Stimulated activated CD4-positive, alpha-beta T cell treated with anti-CD3 and anti-CD28 coated beads, TNF-alpha, amount 100 ng/mL, for 24 hours (primary cell): ENCODE measurements around the gene TERC.

ENCODE experiments used
- DNase-seq, 3 experiments: peaks; one replicate each; pipeline ENCODE4 v3.0.0-alpha.2; 2020; ENCODE audit warnings: low read depth in 3 of 3

TERC gene

DNA sequence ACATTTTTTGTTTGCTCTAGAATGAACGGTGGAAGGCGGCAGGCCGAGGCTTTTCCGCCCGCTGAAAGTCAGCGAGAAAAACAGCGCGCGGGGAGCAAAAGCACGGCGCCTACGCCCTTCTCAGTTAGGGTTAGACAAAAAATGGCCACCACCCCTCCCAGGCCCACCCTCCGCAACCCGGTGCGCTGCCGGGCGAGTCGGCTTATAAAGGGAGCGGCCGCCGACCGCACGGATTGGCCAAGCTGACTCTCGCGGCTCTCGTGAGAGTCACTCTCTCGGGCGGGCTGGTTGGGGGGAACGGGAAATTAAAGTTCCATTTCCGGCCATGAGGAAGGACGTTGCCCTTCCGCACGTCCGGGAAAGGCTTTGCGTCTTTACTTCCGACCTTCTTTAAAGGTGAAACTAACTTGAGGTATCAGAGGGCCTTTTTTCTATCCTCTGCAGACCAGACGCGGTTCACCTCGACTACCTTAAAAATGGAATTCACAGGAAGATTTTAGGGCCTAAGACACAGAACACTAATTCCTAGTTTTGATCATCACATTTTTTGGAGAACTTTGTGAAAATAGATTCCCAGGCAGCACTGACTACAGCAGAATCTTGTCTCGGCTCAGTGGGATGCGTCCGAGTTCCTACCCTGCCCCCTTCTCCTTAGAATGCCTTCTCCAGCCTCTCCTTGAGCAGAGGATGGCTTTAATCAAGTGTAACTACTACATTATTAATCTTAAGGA lies at the start of gene TERC:
TSS of gene TERC (minus strand) at position 179 of the 731 bp plus-strand sequence.
- peak; percentile 82 to 90 (median 86) for DNase-seq

DNA sequence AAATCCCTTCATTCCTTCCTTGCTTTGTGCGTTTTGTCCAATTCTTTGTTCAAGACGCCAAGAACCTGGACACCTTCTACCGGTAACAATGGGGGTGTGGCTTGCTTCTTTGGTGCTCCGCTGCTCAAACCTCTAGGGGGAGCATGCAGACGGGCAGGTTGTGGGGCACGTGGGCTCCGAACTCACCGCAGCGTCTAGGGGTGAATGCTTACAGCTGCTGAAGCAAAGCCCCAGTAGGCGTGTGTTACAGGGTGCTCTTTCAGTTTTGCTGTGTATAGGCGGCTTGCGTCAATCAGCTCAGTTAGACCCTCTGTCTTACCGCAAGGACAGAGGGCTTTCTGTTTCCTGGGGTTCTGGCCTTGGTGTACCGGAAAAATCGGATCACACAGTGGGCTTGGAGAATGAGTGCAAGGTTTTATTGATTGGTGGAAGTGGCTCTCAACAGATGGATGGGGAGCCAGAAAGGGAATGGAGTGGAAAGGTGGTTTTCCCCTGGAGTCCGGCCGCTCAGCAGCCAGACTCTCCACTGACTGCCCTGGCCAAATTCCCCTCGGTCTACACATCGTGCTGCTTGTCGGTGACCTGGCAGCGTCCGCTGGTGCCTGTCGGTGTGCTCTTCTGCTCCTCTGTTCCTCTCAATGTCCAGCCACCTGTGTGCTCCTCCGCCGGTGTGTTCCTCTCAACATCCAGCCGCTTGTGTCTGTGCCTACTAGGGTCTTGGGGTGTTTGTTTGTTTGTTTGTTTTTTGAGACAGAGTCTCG lies 49.1 kb upstream of the TERC start:
- DNase-seq, result peak; percentile 45 to 70 (median 45)

DNA sequence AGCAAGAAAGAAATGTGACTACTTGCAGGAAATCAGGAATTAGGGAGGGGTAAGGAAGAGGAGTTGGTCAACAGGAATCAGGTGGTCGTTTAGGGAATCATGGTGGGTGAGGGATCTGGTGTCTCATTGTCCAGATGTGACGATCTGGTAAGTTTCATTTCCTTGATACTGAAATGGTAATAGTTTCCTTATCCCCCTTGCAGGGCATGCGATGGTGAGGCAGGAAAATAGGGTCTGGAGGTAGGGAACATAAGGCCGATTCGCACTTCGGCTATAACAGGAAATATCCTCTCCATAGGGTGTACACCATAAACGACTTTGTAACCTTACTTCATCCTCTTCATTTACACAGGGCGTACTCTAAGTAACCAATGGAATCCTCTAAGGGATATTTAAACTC lies 48.4 kb upstream of the TERC start:
- DNase-seq, result no peak

DNA sequence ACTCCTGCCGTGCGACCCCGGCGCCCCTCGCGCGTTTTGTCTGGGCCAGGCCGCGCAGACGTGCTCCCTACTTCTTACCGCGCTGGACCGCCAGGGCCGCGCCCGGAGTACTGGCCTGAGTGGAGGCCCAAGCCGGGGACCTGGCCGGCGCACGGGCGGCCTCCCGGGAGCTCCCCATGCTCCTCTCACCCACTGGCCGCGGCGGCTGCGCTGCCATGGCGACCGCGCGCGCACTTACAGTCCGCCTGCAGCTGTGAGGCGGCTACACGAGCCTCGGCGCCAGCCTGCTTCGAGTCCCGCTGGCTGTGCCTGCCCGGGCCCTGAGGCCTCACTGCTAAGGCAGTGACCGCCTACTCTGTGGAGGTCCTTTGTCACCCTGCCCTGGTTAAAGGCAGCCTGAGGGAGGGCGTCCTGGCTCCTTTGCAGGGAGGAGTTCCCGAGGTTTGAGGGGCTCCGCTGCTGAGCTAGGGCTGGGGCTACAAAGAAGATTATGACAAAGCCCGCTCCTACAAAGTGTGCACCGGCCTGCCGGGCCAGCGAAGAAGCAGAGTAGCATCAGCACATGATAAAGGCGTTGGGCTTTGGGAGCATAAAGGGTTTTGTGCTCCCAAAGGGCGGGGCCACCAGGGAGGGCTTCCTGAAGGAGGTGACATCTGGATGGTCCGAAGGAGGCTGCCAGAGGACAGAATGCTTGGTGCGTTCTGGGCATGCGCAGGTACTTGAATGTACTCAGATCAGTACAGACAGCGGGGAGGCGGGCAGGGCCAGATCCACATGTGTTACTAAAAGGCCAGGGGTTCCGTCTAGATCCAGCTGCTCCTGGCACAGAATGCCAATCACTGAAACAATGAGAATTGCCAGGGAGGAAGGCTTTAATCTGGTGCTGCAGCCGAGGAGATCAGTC lies 47.7 kb upstream of the TERC start, which contains the start of the genes LRRC34 and LRRIQ4:
TSS of gene LRRC34 (minus strand) at position 573 of the 904 bp plus-strand sequence. CDS start at position 217, 356 bp downstream.
TSS of gene LRRIQ4 (plus strand) at position 539 of the 904 bp plus-strand sequence. CDS start 9,052 bp downstream, outside the sequence.
- peak; percentile 34 to 75 (median 42) for DNase-seq

DNA sequence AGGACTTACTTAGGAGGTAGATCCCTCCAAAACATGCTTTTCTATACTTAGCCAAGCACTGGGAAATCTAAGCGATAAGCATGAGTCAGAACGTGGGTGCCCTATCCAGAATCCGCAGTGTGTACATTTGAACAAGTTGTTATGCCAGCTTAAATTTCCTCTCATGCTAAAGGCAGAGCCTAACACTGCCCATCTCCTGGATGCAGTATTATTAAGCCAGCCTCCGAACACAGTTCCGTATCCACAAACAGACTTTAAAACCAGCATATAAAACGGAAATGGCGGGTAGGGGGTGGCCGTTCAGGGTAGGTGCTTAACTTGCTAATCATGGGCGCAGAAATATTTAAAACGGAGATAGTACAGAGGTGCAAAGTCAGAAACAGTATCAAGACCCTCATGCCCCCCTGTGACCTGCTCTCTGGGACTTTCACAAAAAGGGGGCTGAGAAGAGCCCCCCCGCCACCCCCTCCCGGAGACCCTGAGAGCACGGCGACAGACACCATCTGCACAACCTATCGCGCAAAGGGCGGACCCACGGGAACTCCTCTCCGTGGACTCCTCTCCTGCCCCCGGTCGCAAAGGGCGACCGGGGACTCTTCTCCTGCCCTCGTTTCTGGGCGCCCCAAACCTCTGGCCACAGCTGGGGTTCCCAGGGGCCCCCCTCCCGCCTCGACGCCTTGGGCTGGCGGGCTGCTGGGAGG lies 46.9 kb upstream of the TERC start:
- DNase-seq, result no peak

DNA sequence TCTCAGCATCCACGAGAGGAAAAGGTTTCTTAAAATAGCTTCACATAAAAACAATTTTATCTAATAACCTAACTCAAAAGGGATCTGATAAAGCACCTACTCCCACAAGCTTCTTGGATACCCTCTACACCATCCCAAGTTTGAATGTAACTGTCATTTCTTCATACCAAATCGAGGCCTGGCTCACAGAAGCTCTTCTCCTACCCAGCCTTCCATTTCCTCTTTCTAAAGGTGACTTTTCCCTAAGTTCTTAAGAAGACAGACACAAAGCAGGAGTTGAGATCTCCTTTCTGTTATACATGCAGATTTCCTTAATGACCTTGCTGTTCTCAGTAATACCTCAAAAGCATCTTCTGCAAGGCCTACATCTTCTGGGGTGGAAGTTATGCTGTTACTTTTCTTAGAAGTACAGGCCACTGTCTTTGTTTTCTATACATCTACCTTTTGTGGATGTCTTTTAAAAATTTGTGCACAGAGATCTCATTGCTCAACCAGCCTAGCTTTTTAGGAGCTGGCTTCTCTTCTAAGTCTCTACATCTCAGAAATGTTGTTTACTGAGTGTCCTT lies 44.5 kb upstream of the TERC start:
- DNase-seq, result no peak

DNA sequence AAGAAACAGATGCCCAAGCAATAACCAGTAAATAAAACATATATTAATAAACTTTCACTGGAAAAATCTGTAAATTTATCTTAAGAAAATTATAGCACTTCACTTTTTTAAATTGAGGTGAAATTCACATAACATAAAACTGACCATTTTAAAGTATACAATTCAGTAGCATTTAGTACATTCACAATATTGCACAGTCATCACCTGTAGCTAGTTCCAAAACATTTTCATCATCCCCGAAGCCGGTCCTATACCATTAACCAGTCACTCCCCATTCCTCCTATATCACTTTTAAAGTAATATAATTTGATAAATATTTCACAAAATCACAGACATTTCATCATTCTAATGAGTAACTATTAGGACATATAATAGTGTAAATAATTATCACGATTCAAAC lies 39.8 kb upstream of the TERC start:
- DNase-seq, result no peak

DNA sequence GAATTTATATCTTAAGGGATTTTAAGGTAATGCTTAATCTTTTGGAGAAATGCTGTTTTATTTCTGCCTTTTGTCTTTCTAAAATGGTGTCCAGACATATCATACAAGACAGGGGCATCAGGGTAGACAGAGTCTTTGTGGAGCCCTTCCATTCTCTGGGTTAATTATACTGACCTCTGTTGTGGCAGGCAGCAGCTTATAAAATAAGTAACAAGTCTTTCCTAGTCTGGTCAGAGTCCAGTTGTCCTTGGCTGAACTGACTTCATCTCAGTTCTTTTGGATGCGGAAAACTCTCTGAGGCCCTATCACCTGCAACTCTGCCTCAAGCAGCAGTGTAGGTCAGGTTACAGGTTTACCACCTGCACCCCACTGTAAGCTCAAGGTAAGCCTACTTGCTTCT lies 27.5 kb upstream of the TERC start:
- no peak for DNase-seq

DNA sequence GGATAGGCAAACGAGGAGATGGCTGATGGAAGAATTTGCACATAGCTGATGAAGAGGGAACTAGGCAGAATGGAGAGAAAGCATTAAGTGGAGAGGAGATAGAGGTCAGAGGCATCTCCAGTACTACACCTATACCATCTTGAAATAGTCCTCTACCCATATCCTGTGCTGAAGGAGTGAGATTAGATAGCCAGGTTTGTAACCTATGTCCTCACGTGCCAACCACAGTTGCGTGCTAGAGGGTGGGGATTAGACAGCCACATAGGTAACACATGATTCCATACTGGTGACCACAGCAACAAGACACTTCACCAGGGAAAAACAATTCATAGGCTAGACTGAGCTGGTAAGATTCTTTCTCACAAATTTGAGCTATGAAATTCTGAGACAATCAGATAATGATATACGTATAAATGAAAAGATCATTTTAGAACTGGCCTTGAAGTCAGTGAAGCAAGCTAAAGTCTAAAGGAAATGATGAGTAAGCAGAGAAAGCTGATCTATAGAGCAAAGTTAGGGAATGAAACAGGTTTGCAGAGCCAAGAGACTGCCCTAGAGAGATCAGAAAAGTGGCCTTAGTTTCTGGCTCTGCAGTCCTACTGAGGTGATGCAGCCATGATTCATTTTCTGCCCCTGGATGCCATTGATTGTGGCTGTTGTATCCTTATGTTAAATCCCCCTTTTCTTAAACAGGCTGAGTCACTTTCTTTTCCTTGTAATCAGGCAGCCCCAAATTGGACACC lies 26.0 kb upstream of the TERC start:
- DNase-seq, result no peak

DNA sequence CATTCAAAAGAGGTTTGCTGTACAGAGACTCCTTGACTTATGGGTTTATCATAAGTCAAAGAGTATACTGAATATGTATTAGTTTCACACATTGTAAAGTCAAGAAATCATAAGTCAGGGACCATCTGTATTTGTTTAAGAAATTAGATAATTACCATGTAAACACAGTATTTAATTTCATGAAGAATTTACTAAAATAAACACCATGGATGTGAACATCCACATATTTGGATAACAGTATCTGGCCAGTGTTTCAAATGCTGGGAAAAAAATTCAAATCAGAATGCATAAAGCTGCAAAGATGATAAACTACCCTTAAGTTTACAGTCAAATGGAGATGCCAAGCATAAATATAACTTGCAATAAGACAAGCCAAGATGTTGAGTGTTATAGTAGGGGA lies 25.4 kb upstream of the TERC start:
- DNase-seq, result no peak

DNA sequence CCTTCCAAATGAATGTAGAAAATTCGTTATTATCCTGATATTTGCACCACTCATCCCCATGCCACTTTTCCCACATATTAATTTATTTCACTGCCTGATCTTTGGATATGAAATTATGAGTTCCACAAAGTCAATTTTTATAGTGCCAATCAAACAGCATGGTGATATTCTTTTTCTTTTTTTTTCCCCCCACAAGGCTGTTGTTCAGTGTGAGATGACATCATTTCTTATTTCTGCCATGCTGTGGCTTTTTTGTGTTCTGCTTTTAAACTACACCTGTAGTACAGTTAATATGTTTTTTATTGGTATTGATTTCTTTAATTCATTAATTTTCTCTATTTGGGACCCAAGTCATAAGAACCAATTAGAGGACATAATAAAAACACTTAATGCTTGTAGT lies 22.9 kb upstream of the TERC start:
- DNase-seq, result no peak

DNA sequence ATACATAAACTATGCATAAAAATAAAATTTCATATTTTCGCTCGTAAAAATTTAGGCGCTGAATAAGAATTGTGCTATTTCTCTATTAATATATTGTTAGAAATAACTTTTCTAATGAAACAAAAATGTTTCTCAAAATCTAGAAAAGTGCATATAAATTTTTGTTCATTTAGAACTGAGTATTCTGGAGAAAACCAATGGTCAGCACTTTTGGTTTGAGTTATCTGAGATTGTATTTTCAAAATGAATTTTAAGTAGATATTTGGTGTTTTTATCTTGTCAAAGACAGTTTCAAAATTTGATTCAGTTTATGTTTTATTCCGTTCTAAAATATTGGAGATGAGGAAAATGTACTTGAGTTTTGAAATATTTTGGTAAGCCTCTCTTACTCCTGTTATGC lies 22.3 kb upstream of the TERC start:
- DNase-seq, result no peak

DNA sequence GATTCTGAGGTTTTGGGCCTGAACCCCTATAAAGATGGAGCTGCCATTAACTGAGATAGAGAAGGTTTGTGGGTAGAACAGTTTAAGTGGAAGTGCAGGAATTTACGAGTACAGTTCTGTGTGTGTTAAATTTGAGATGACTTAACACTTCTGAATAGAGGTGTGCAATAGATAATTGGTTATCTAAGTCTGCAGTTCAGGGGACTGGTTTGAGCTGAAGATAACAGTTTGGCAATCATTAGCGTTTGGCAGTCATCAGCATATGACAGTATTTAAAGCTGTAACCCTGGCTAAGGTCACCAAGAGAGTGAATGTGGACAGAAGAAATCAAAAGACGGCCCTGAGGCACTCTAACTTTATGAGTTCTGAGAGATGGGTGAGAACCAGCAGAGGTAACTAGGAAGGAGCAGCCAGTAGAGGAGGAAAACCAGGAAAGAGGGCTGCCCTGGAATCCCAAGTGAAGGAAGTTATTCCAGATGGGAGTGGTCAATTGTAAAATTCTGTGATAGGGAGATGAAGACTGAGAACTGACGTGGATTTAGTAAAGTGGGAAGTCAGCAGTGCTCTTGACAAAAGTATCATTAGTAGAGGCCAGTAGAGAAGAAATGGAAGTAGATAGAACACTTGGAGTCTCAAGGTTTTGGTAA lies 16.5 kb upstream of the TERC start:
- no peak for DNase-seq

DNA sequence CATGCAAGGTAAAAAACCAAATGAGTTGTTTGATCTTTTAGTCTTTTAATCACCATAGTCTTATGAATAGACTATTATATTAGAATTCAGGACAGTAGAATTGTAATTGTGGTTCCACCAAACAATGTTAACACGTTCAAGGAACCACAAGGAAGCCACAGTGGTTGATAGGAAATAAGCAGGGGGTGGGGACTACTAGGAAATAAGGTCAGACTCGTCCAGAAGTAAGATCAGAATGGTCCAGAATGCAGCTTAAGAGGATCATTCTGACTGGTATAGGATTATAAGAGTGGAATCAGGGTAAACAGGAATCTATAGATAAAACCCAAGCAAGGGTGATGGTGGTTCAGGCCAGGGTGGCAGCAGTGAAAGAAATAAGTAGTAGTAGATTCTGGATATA lies 15.9 kb upstream of the TERC start:
- no peak for DNase-seq

DNA sequence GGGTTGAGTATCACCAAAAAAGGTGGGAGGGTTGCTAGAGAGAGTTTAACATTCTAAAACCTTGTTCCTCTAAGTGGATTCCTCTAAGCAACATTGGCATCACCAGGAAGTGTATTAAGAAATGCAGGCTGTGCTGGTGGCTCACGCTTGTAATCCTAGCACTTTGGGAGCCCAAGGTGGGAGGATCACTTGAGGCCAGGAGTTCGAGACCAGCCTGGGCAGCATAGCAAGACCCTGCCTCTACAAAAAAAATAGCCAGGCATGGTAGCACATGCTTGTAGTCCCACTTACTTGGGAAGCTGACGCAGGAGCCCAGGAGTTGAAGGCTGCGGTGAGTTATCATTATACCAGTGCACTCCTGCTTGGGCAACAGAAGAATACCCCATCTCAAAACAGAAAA lies 13.0 kb upstream of the TERC start:
- DNase-seq, result no peak

DNA sequence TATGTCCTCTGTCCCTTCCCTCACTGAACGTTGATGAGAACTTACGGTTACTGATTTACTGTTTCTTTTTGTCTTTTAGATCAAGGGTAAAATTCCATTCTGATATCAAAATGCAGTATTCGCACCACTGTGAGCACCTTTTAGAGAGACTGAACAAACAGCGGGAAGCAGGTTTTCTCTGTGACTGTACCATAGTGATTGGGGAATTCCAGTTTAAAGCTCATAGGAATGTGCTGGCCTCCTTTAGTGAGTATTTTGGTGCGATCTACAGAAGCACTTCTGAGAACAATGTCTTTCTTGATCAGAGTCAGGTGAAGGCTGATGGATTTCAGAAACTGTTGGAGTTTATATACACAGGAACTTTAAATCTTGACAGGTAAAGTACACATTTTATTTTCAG lies 9.3 kb upstream of the TERC start:
- DNase-seq, result no peak

DNA sequence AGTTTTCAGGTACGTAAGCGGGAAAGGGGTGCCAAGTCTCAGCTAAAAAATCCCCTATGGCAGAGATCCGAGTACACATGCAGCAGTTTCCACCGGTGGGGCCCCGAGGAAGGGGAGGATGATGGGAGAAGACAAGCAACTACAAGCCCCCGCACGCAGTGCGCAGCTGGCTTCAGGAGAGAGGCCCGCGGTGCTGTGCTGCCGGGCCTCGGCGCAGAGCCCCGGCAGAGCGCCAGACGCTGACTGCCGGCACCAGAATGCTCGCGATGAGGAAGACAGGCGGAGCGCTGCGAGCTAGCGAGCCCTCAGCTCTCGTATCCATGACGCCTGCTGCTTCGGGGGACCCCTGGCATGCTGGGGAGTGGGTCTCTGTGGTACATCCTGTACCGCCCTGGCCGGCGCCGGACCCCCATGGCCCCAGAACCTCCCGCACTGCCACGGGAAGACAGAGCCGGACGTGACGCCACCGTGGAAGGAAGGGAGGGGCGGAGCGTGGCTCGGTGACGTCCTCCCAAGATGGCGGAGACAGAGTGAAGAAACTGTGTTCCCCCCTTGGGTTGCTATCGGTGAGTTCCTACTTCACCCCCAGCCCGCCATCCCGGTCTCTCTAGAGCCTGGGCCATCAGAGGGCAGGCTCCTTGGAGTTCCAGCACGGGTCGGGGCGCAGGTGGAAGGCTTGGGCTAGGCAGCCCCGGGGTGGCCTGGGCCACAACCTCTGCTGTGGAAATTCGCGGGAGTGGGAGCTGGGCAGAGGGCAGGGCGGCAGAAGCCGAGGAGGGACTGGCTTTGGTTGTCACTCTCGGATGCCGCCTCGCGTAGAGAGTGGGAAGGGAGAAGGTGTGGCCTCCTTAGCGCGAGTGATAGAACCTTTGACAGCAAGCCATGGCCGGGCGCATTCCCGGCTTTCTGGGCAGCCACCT lies 8.3 kb upstream of the TERC start, which contains the start of gene MYNN:
TSS of gene MYNN (plus strand) at position 500 of the 920 bp plus-strand sequence. CDS start 900 bp downstream, outside the sequence.
- peak; percentile 86 to 90 (median 88) for DNase-seq

DNA sequence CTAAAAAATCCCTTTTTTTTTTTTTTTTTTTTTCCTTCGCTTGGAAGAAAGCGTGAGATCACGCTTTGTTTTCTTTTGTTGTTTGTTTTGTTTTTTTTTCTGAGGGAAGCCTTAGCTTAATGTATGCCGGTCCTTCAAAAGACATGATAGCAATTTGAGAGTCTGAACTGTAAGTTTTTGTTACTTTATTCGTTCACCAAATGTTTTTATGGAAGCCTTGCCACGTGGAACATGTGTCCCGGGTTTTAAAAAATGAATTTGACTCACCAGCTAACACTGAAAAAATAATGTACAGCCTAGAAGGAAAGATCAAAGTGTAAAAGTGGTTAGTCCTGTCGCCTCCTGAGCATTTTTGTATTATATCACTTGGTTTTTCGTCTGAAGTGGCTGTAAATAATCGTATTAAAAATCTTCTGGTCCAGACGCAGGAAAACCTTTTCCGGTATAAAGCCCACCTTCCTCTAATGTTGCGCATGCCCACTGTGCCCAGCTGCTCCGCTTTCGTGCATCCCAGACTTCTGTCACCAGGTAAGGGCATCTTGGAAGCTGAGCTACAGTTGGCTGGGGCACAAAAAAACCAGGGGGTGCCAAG lies 7.5 kb upstream of the TERC start:
- DNase-seq, result peak in 2 of 3 experiments; percentile 40 to 58
